Measurements from ENCODE around the gene DIDO1. TPM values are rescaled to one million over a fixed set of nuclear protein-coding genes. Genes with fewer than 3 reads are reported as not detected.

The DIDO1 gene
- total and polyA plus RNA-seq, 2 of the 13 experiments (the other 11 are each of a cell fraction or from before 2014, with no cell fraction given): 75.0 to 75.1 TPM

DNA sequence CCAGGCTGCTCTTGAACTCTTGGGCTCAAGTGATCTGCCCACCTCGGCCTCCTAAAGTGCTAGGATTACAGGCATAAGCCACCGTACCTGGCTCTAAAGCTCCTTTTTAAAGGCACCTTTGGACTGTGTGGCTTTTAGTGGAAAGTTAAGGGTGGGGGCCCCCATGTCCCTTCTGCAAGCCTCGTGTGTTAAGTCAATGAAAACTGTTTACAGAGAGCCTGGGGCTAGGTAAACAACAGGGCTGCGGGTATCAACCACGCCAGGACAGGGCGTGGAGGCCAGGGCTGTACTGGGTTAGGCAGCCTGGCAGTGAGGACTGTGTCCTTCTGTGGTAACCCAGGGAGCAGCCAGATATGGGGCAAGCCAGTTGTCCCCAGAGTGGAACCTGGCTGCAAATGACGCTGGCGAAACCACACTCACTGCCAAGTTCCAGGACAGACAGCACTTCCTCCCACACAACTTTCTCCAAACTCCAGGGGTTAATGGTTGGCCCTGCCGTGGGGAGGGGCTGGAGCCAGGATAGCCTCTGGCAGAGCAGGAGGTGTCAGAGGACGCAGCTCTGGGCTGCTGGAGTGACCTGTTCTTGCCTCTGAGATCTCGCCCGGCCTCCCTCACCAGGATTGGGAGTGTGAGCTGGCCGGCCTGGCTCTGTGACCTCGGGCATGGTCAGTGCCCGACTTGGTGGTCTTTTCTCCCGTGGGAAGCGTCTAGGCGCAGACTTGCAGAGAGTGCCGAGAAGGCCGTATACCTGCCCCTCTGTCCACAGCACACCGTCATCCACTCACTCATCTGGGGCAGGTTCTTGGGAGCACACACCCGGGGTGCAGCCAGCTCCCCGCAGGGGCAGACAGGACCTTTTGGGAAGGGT, 29.4 kb upstream of the DIDO1 start (continued):
- TF ChIP-seq, protein P1, sequence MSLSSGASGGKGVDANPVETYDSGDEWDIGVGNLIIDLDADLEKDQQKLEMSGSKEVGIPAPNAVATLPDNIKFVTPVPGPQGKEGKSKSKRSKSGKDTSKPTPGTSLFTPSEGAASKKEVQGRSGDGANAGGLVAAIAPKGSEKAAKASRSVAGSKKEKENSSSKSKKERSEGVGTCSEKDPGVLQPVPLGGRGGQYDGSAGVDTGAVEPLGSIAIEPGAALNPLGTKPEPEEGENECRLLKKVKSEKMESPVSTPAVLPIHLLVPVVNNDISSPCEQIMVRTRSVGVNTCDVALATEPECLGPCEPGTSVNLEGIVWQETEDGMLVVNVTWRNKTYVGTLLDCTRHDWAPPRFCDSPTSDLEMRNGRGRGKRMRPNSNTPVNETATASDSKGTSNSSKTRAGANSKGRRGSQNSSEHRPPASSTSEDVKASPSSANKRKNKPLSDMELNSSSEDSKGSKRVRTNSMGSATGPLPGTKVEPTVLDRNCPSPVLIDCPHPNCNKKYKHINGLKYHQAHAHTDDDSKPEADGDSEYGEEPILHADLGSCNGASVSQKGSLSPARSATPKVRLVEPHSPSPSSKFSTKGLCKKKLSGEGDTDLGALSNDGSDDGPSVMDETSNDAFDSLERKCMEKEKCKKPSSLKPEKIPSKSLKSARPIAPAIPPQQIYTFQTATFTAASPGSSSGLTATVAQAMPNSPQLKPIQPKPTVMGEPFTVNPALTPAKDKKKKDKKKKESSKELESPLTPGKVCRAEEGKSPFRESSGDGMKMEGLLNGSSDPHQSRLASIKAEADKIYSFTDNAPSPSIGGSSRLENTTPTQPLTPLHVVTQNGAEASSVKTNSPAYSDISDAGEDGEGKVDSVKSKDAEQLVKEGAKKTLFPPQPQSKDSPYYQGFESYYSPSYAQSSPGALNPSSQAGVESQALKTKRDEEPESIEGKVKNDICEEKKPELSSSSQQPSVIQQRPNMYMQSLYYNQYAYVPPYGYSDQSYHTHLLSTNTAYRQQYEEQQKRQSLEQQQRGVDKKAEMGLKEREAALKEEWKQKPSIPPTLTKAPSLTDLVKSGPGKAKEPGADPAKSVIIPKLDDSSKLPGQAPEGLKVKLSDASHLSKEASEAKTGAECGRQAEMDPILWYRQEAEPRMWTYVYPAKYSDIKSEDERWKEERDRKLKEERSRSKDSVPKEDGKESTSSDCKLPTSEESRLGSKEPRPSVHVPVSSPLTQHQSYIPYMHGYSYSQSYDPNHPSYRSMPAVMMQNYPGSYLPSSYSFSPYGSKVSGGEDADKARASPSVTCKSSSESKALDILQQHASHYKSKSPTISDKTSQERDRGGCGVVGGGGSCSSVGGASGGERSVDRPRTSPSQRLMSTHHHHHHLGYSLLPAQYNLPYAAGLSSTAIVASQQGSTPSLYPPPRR (CRISPR knock-in tag; IDR thresholded peaks at IDR 0.05; ENCODE audit: borderline replicate concordance): peak; percentile 97
- peak; percentile 100 for TF ChIP-seq FOXP1 (IDR thresholded peaks at IDR 0.05)
- TF ChIP-seq FOXP1 (CRISPR knock-in tag; IDR thresholded peaks at IDR 0.05): peak; percentile 100
- no peak for TF ChIP-seq ZNF616 (CRISPR knock-in tag; IDR thresholded peaks at IDR 0.05; ENCODE audit: low read depth)
- TF ChIP-seq, protein P2, sequence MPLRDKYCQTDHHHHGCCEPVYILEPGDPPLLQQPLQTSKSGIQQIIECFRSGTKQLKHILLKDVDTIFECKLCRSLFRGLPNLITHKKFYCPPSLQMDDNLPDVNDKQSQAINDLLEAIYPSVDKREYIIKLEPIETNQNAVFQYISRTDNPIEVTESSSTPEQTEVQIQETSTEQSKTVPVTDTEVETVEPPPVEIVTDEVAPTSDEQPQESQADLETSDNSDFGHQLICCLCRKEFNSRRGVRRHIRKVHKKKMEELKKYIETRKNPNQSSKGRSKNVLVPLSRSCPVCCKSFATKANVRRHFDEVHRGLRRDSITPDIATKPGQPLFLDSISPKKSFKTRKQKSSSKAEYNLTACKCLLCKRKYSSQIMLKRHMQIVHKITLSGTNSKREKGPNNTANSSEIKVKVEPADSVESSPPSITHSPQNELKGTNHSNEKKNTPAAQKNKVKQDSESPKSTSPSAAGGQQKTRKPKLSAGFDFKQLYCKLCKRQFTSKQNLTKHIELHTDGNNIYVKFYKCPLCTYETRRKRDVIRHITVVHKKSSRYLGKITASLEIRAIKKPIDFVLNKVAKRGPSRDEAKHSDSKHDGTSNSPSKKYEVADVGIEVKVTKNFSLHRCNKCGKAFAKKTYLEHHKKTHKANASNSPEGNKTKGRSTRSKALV (CRISPR knock-in tag; IDR thresholded peaks at IDR 0.05): peak; percentile 93; the same call in 1 of the 2 replicates
- peak; percentile 61 for TF ChIP-seq GABPB1 (CRISPR knock-in tag; IDR thresholded peaks at IDR 0.05)
- no peak for TF ChIP-seq ZNF674 (CRISPR knock-in tag; IDR thresholded peaks at IDR 0.05; ENCODE audit: low read depth)
- TF ChIP-seq, protein P3, sequence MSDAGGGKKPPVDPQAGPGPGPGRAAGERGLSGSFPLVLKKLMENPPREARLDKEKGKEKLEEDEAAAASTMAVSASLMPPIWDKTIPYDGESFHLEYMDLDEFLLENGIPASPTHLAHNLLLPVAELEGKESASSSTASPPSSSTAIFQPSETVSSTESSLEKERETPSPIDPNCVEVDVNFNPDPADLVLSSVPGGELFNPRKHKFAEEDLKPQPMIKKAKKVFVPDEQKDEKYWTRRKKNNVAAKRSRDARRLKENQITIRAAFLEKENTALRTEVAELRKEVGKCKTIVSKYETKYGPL (CRISPR knock-in tag; IDR thresholded peaks at IDR 0.05): peak; percentile 36; the same call in 1 of the 2 replicates
- TF ChIP-seq ZNF577 (CRISPR knock-in tag; IDR thresholded peaks at IDR 0.05; ENCODE audit: borderline replicate concordance, low read depth): no peak
- peak; percentile 86; the same call in 1 of the 2 replicates for TF ChIP-seq ZNF451 (CRISPR knock-in tag; IDR thresholded peaks at IDR 0.05)
- TF ChIP-seq, protein P4, sequence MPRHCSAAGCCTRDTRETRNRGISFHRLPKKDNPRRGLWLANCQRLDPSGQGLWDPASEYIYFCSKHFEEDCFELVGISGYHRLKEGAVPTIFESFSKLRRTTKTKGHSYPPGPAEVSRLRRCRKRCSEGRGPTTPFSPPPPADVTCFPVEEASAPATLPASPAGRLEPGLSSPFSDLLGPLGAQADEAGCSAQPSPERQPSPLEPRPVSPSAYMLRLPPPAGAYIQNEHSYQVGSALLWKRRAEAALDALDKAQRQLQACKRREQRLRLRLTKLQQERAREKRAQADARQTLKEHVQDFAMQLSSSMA (CRISPR knock-in tag; IDR thresholded peaks at IDR 0.05): no peak
- TF ChIP-seq, protein P5, sequence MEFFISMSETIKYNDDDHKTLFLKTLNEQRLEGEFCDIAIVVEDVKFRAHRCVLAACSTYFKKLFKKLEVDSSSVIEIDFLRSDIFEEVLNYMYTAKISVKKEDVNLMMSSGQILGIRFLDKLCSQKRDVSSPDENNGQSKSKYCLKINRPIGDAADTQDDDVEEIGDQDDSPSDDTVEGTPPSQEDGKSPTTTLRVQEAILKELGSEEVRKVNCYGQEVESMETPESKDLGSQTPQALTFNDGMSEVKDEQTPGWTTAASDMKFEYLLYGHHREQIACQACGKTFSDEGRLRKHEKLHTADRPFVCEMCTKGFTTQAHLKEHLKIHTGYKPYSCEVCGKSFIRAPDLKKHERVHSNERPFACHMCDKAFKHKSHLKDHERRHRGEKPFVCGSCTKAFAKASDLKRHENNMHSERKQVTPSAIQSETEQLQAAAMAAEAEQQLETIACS (CRISPR knock-in tag; IDR thresholded peaks at IDR 0.05): peak; percentile 48; the same call in 1 of the 2 replicates
- TF ChIP-seq KDM6A (CRISPR knock-in tag; IDR thresholded peaks at IDR 0.05; ENCODE audit: low read depth): peak; percentile 100
- TF ChIP-seq ZNF33A (CRISPR knock-in tag; IDR thresholded peaks at IDR 0.05; ENCODE audit: borderline replicate concordance): peak; percentile 39; the same call in 1 of the 2 replicates
- peak; percentile 82 for TF ChIP-seq JUND (CRISPR knock-in tag; IDR thresholded peaks at IDR 0.05)
- TF ChIP-seq, protein P6, sequence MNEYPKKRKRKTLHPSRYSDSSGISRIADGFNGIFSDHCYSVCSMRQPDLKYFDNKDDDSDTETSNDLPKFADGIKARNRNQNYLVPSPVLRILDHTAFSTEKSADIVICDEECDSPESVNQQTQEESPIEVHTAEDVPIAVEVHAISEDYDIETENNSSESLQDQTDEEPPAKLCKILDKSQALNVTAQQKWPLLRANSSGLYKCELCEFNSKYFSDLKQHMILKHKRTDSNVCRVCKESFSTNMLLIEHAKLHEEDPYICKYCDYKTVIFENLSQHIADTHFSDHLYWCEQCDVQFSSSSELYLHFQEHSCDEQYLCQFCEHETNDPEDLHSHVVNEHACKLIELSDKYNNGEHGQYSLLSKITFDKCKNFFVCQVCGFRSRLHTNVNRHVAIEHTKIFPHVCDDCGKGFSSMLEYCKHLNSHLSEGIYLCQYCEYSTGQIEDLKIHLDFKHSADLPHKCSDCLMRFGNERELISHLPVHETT (CRISPR knock-in tag; conservative IDR thresholded peaks at IDR 0.05): peak; percentile 76; the same call in 1 of the 2 replicates

Data from HepG2 (cell line).